Kidney epithelial cell (primary cell): ENCODE data around the gene ITGB6. TPM values are rescaled to one million over a fixed set of nuclear protein-coding genes. Genes with fewer than 3 reads are reported as not detected.
"Not testable (repeated sequence)": the region's sequence is repeated elsewhere in the genome, so short reads cannot be mapped to it uniquely, and the experiment has no call there.

Experiments
- DNase-seq: peaks from one replicate; pipeline ENCODE4 v3.0.0-alpha.2; 2010; ENCODE audit warnings: low read depth
- H3K27me3 ChIP-seq: 2 replicates; pipeline ENCODE4 v1.6.0; 2011; ENCODE audit warnings: low read length; ENCODE audit not compliant: control insufficient read depth, insufficient read depth
- H3K36me3 ChIP-seq: 2 replicates; pipeline ENCODE4 v1.5.1; 2011; ENCODE audit warnings: low read length; ENCODE audit not compliant: control insufficient read depth, insufficient read depth
- H3K4me3 ChIP-seq: 2 replicates; pipeline ENCODE4 v1.5.1; 2011; ENCODE audit warnings: low read depth, mild to moderate bottlenecking, control low read depth, low read length
- CTCF ChIP-seq: IDR thresholded peaks from 2 replicates; pipeline ENCODE4 v1.5.1; 2011; ENCODE audit warnings: mild to moderate bottlenecking, moderate library complexity, low read length, control low read depth, inconsistent platforms; ENCODE audit not compliant: insufficient read depth, poor library complexity, severe bottlenecking
- total RNA-seq: library from RNA; depleted of rRNA; stranded (reverse); fragments of >200 nt; gene quantifications from 2 replicates; pipeline ENCODE4 v1.2.3, GENCODE V29; 2015

Gene ITGB6
- total RNA-seq, 1 donor from 2014 or later = 68.5 TPM

DNA sequence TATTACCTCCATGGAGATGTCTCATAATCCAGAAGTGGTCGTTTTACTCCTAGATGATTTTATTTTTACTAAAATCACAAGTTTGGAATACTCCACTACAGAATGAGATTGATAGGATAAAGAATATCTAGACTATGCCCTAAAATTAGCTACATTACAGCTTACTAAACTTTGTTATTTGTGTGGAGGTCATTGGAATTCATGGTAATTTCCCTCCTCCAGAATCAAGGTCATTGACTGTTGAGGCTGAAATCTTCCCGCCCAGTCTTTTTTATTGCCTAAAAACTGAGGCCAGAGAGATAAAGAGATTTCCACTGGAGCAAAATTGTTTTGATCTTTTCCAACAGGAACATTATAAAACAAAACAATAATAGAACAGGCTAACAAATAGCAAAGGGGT is 35.0 kb downstream of the ITGB6 start:
- H3K4me3 ChIP-seq = no peak overlapping the region
- DNase-seq = no peak
- no peak for TF ChIP-seq CTCF
- no peaks in the 10 kb centered on the region for H3K27me3 ChIP-seq
- H3K36me3 ChIP-seq = peaks cover 1% of the 10 kb centered on the region

GRCh38 chr2:160157861-160158829 is 41.9 kb downstream of the ITGB6 start:
- no peak for DNase-seq
- Histone ChIP-seq H3K27me3 (no peaks in the 10 kb centered on the region), H3K4me3 (no peak overlapping the region), H3K36me3 (no peaks in the 10 kb centered on the region)
- no peak for TF ChIP-seq CTCF

DNA sequence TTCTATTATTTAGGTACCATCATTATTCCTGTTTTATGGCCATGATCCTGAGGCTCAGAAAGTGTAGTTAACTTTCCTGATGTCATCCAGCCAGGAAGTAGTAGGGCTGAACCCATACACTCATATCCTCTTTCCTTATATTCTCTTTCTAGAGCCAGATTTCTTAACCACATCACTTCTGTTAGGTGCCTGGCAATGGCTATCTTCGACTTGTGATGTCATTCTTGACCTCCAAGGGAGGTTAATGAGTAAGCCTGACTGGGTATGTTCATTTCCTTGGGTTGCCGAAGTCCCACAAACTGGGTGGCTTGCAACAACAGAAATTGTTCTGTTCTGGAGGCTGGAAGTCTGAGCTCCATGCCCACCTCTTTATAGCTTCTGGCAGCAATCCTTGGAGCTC is 43.4 kb downstream of the ITGB6 start:
- no peak for TF ChIP-seq CTCF
- Histone ChIP-seq H3K27me3 (no peaks in the 10 kb centered on the region), H3K36me3 (no peaks in the 10 kb centered on the region), H3K4me3 (no peak overlapping the region)
- DNase-seq = peak; percentile 42

DNA sequence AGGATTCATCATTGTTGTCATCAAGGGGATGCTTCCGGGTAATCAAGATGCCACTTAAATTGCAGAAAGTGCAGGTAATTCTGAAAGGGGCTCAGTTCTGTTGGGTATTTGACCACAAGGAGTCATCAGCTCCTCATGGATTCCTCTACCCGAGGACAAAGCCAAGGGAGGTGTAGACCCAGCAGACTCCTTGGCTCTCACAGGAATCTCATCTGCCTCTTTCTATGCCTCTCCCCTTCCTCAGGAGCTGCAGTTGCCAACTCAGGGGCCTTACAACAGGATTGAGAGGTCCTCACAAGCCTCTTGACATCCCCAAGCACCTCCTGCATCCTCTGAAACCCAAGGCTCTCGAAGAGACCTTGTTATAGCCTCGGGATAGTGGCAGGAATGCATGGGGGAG is 44.0 kb downstream of the ITGB6 start:
- DNase-seq = no peak
- no peaks in the 10 kb centered on the region for H3K27me3 ChIP-seq
- H3K4me3 ChIP-seq = no peak overlapping the region
- no peak for TF ChIP-seq CTCF
- no peaks in the 10 kb centered on the region for H3K36me3 ChIP-seq

DNA sequence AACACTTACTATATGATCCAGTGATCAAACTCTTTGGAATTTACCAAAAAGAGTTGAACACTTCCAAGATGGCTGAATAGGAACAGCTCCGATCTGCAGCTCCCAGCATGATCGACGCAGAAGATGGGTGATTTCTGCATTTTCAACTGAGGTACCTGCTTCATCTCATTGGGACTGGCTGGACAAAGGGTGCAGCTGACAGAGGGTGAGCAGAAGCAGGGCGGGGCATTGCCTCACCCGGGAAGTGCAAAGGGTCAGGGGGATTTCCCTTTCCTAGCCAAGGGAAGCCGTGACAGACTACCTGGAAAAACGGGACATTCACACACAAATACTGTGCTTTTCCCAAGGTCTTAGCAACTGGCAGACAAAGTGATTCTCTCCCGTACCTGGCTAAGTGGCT is 51.7 kb downstream of the ITGB6 start:
- H3K4me3 ChIP-seq, H3K36me3 ChIP-seq, H3K27me3 ChIP-seq, DNase-seq: not testable (repeated sequence)

- DNase-seq = no peak
- TF ChIP-seq CTCF = no peak
- Histone ChIP-seq H3K4me3 (no peak overlapping the region), H3K36me3 (no peaks in the 10 kb centered on the region), H3K27me3 (no peaks in the 10 kb centered on the region)
Observed at GRCh38 chr2:160145471-160145870, 54.6 kb downstream of the ITGB6 start.
